ENCODE results near the gene PTPN4. TPM values are rescaled to one million over a fixed set of nuclear protein-coding genes. Genes with fewer than 3 reads are reported as not detected.

Gene PTPN4
- total and polyA plus RNA-seq, 10 of the 15 experiments (the other 5 are each of a cell fraction or from before 2014, with no cell fraction given): 5.0 to 29.7 (median 23.7) TPM

GRCh38 chr2:119759451-119760236 lies at the start of gene PTPN4 (continued):
- TF ChIP-seq JUNB (IDR thresholded peaks at IDR 0.05): no peak
- TF ChIP-seq ZBED1 (IDR thresholded peaks at IDR 0.05; ENCODE audit: borderline replicate concordance): peak; percentile 26
- TF ChIP-seq RELA (IDR thresholded peaks at IDR 0.05; ENCODE audit: borderline replicate concordance, partially characterized antibody): peak; percentile 50
- peak; percentile 86 for TF ChIP-seq RUNX3 (IDR thresholded peaks at IDR 0.05; ENCODE audit: low read length)
- peak; percentile 80; the same call in 1 of the 2 replicates for TF ChIP-seq TCF3 (IDR thresholded peaks at IDR 0.05; ENCODE audit: borderline replicate concordance, insufficient read depth, low read depth, low read length)
- TF ChIP-seq BMI1 (IDR thresholded peaks at IDR 0.05; ENCODE audit: borderline replicate concordance): 0 out of 2 replicates have a peak, but pooled peaks have one; percentile 53
- peak; percentile 80 for TF ChIP-seq ATF7 (IDR thresholded peaks at IDR 0.05; ENCODE audit: low read depth)
- no peak for TF ChIP-seq CUX1 (IDR thresholded peaks at IDR 0.05; ENCODE audit: insufficient replicate concordance, low read depth, low read length)
- TF ChIP-seq POLR2AphosphoS5 (IDR thresholded peaks at IDR 0.05; ENCODE audit: low read length): peak; percentile 85
- TF ChIP-seq CREB1 (IDR thresholded peaks at IDR 0.05; ENCODE audit: low read depth): peak; percentile 60
- peak; percentile 100 for TF ChIP-seq NFXL1 (IDR thresholded peaks at IDR 0.05; ENCODE audit: borderline replicate concordance)
- no peak for TF ChIP-seq HSF1 (IDR thresholded peaks at IDR 0.05; ENCODE audit: low read depth, low read length)
- TF ChIP-seq ZZZ3 (IDR thresholded peaks at IDR 0.05; ENCODE audit: control insufficient read depth, insufficient read length, low read depth): no peak
- TF ChIP-seq POLR2A (IDR thresholded peaks at IDR 0.05; ENCODE audit: low read depth, low read length): peak; percentile 94
- TF ChIP-seq TAF1 (IDR thresholded peaks at IDR 0.05; ENCODE audit: borderline replicate concordance, low read depth, low read length): peak; percentile 78; the same call in 1 of the 2 replicates
- TF ChIP-seq POLR2AphosphoS2 (IDR thresholded peaks at IDR 0.05; ENCODE audit: low read depth, low read length): 0 out of 2 replicates have a peak, but pooled peaks have one; percentile 64
- peak; percentile 94; the same call in 1 of the 2 replicates for TF ChIP-seq GATAD2B (conservative IDR thresholded peaks at IDR 0.05; ENCODE audit: low read depth)
- no peak for TF ChIP-seq ZNF274 (IDR thresholded peaks at IDR 0.05; ENCODE audit: insufficient read depth, insufficient read length)
- no peak for TF ChIP-seq BCL3 (IDR thresholded peaks at IDR 0.05; ENCODE audit: borderline replicate concordance, insufficient read depth, low read depth, low read length, poor library complexity, severe bottlenecking)
- TF ChIP-seq EED (IDR thresholded peaks at IDR 0.05; ENCODE audit: low read depth): peak; percentile 49
- TF ChIP-seq EP300 (IDR thresholded peaks at IDR 0.05; ENCODE audit: borderline replicate concordance in 1 of 2, control insufficient read depth in 1 of 2, low read depth in 2 of 2, low read length in 2 of 2): peak in 1 of 2 experiments; percentile 21; a peak in 1 of 4 replicates
- TF ChIP-seq IKZF2 (IDR thresholded peaks at IDR 0.05): peak; percentile 75 to 82; a peak in 3 of 4 replicates
- peak; percentile 90; the same call in 1 of the 2 replicates for TF ChIP-seq LARP7 (IDR thresholded peaks at IDR 0.05)

All from GM12878 (cell line).